Prostate gland (tissue), 2 donors: ENCODE data around the gene RPS3.

ENCODE experiments used
- POLR2A ChIP-seq: fragments of 450-650 bp; IDR thresholded peaks from one replicate; pipeline ENCODE4 v1.6.1; 2016; ENCODE audit warnings: antibody characterized with exemption, mild to moderate bottlenecking
- TF ChIP-seq, protein P1 (sequence below), 4 experiments: fragments of 200-600 bp in 2 of 4; fragments of 450-650 bp in 2 of 4; sonication (generic) in 2 of 4; IDR thresholded peaks; 1 replicate in 3 of 4; 2 replicates in 1 of 4; pipeline ENCODE4 v1.5.1; 2016 to 2019; ENCODE audit warnings: antibody characterized with exemption in 4 of 4, mild to moderate bottlenecking in 2 of 4, moderate library complexity in 2 of 4

DNA sequence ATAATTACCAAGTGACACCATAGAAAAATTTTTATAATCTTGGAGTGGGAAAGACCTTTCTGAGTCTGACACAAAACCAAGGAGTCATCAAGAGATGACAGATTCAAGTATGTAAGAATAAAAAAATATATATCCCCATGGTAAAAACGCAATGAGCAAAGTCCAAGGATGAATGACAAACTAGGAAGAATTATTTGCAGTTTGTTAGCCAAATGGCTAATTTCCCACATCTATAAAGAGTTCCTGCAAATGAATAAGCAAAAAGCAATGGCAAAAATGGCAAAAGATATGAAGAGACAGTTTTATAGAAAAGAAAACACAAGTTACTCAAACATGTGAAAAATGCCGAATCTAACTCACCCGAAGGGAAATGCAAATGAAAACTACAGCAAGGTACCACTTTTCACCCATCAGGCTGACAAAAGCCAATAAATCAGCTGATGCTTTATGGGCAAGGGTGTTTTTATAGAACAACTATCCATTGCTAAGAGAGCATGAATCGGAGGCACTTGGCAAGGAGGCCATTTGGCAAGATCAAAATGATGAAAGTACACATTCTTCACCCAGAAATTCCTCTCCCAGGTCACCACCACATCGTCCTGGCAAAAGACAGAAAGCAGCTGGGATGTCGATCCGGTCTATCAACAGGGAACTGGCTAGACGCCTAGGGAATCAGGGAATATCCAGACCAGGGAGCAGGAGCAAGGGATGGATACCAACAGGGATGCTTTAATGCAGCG is 54.8 kb downstream of the RPS3 start:
- TF ChIP-seq POLR2A = no peak
- TF ChIP-seq, protein P1, sequence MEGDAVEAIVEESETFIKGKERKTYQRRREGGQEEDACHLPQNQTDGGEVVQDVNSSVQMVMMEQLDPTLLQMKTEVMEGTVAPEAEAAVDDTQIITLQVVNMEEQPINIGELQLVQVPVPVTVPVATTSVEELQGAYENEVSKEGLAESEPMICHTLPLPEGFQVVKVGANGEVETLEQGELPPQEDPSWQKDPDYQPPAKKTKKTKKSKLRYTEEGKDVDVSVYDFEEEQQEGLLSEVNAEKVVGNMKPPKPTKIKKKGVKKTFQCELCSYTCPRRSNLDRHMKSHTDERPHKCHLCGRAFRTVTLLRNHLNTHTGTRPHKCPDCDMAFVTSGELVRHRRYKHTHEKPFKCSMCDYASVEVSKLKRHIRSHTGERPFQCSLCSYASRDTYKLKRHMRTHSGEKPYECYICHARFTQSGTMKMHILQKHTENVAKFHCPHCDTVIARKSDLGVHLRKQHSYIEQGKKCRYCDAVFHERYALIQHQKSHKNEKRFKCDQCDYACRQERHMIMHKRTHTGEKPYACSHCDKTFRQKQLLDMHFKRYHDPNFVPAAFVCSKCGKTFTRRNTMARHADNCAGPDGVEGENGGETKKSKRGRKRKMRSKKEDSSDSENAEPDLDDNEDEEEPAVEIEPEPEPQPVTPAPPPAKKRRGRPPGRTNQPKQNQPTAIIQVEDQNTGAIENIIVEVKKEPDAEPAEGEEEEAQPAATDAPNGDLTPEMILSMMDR (IDR thresholded peaks at IDR 0.05) = no peak
